Endothelial cell of umbilical vein (primary cell): Measurements from ENCODE around the gene CLRN3. TPM values are rescaled to one million over a fixed set of nuclear protein-coding genes. Genes with fewer than 3 reads are reported as not detected.

ENCODE experiments used
- BruUV-seq: library from RNA; stranded (reverse); fragments of 400-500 nt; replicated peaks from 2 replicates; lab custom pipeline; 2021; lab: Mats Ljungman, UMichigan
- CTCF ChIA-PET: fragments of 300-600, 350-600 bp; sonication (Branson Sonifier 250); formaldehyde crosslinking; loops from one replicate; lab custom pipeline; 2021; ENCODE audit warnings: antibody characterized with exemption, inconsistent platforms; lab: Charles Lee
- POLR2A ChIA-PET: fragments of 300-600, 350-600 bp; sonication (Branson Sonifier 250); formaldehyde crosslinking; loops from one replicate; lab custom pipeline; 2021; ENCODE audit warnings: antibody characterized with exemption, inconsistent platforms; lab: Charles Lee
- DNase-seq: peaks from one replicate; pipeline ENCODE4 v3.0.0-alpha.2; 2011; ENCODE audit warnings: low read depth, low spot score
- FAIRE-seq: peaks from 2 replicates; lab custom pipeline; 2011; peaks lifted over from hg19 to GRCh38; lab: Jason Lieb, UNC
- H2AFZ ChIP-seq: 2 replicates; pipeline ENCODE4 v1.6.0; 2012; ENCODE audit warnings: low read depth, low read length, control low read depth, inconsistent platforms
- H3K27ac ChIP-seq: 2 replicates; pipeline ENCODE4 v1.5.1; 2011; ENCODE audit warnings: low read depth, mild to moderate bottlenecking, control low read depth, low read length, moderate library complexity; ENCODE audit not compliant: insufficient read depth
- H3K27me3 ChIP-seq, 2 experiments: 2 replicates each; pipeline versions ENCODE4 v1.6.0 to v1.6.1; 2011; ENCODE audit warnings: low read length in 2 of 2, mixed read lengths in 1 of 2; ENCODE audit not compliant: control insufficient read depth in 2 of 2, insufficient read depth in 2 of 2
- H3K36me3 ChIP-seq, 2 experiments: 2 replicates in 1 of 2; 3 replicates in 1 of 2; pipeline ENCODE4 v1.5.1; 2011; ENCODE audit warnings: low read length in 2 of 2, mild to moderate bottlenecking in 1 of 2, moderate library complexity in 1 of 2; ENCODE audit not compliant: control insufficient read depth in 2 of 2, insufficient read depth in 2 of 2; ENCODE audit errors: extremely low read depth in 1 of 2
- H3K4me1 ChIP-seq: 3 replicates; pipeline ENCODE4 v1.5.1; 2011; ENCODE audit warnings: mild to moderate bottlenecking, low read length; ENCODE audit not compliant: control insufficient read depth, insufficient read depth; ENCODE audit errors: extremely low read depth
- H3K4me2 ChIP-seq: 2 replicates; pipeline ENCODE4 v1.6.1; 2011; ENCODE audit warnings: low read length, control low read depth, mixed read lengths; ENCODE audit not compliant: insufficient read depth
- H3K4me3 ChIP-seq, 3 experiments: fragments of 200-600 bp in 1 of 3; sonication (generic), shearing (Covaris generic) in 1 of 3; replicated peaks in 1 of 3; 2 replicates each; pipeline ENCODE4 v1.5.1; 2011 to 2016; ENCODE audit warnings: control low read depth in 3 of 3, low read length in 3 of 3, mild to moderate bottlenecking in 2 of 3, inconsistent platforms in 1 of 3, low read depth in 1 of 3, moderate library complexity in 1 of 3; ENCODE audit not compliant: insufficient read depth in 1 of 3
- H3K79me2 ChIP-seq: 2 replicates; pipeline ENCODE4 v1.6.0; 2012; ENCODE audit warnings: low read length, inconsistent platforms; ENCODE audit not compliant: control insufficient read depth, insufficient read depth
- H3K9ac ChIP-seq: replicated peaks from 2 replicates; pipeline ENCODE3; 2011; ENCODE audit warnings: low read length, control low read depth; ENCODE audit not compliant: insufficient read depth; ENCODE audit errors: extremely low read depth
- H3K9me1 ChIP-seq: replicated peaks from 3 replicates; pipeline ENCODE4 v1.6.0; 2011; ENCODE audit warnings: mild to moderate bottlenecking, low read length; ENCODE audit not compliant: control insufficient read depth, insufficient read depth; ENCODE audit errors: extremely low read depth
- H3K9me3 ChIP-seq: replicated peaks from 2 replicates; pipeline ENCODE4 v1.5.1; 2012; ENCODE audit warnings: low read length, inconsistent platforms; ENCODE audit not compliant: control insufficient read depth, insufficient read depth
- H4K20me1 ChIP-seq: replicated peaks from 2 replicates; pipeline ENCODE3; 2011; ENCODE audit warnings: mild to moderate bottlenecking, low read length; ENCODE audit not compliant: control insufficient read depth, insufficient read depth; ENCODE audit errors: extremely low read depth
- EZH2 ChIP-seq: IDR thresholded peaks from 2 replicates; pipeline ENCODE4 v1.6.1; 2012; ENCODE audit warnings: borderline replicate concordance, low read depth, mild to moderate bottlenecking, moderate library complexity, low read length, inconsistent platforms; ENCODE audit not compliant: severe bottlenecking
- FOS ChIP-seq: IDR thresholded peaks from 2 replicates; pipeline ENCODE4 v1.6.1; 2011; ENCODE audit warnings: mild to moderate bottlenecking, low read length, moderate library complexity, borderline replicate concordance; ENCODE audit not compliant: insufficient read depth
- GATA2 ChIP-seq: IDR thresholded peaks from 2 replicates; pipeline ENCODE4 v1.7.0; 2011; ENCODE audit warnings: low read depth, mild to moderate bottlenecking, moderate library complexity, mixed read lengths, low read length; ENCODE audit not compliant: insufficient read length, insufficient read depth
- JUN ChIP-seq: IDR thresholded peaks from 2 replicates; pipeline ENCODE4 v1.6.1; 2011; ENCODE audit warnings: borderline replicate concordance, low read depth; ENCODE audit not compliant: insufficient read length, insufficient read depth
- MAX ChIP-seq: IDR thresholded peaks from 2 replicates; pipeline ENCODE4 v1.6.1; 2011; ENCODE audit not compliant: insufficient read depth, insufficient read length
- MYC ChIP-seq: IDR thresholded peaks from one replicate; pipeline ENCODE4 v1.6.1; 2011; ENCODE audit warnings: mild to moderate bottlenecking, low read depth, low read length
- POLR2A ChIP-seq: IDR thresholded peaks from 2 replicates; pipeline ENCODE4 v1.6.1; 2012; ENCODE audit warnings: low read depth, mild to moderate bottlenecking, control low read depth, low read length
- POLR2AphosphoS5 ChIP-seq: IDR thresholded peaks from 2 replicates; pipeline ENCODE4 v1.6.1; 2012; ENCODE audit warnings: low read depth, mild to moderate bottlenecking, control low read depth, low read length, moderate library complexity; ENCODE audit not compliant: insufficient read depth
- dilution Hi-C: fragments of 300-500 bp; cut with MboI; formaldehyde crosslinking; loops from one replicate; pipeline ENCODE4 v1.15.0; 2019; ENCODE audit warnings: low sequenced_read_pairs; ENCODE audit not compliant: extremely low pct_ligation_motif_present
- intact Hi-C: fragments of 100-400 bp; cut with micrococcal nuclease; formaldehyde crosslinking; loops from one replicate; pipeline ENCODE4 v1.10.0; 2022
- polyA plus RNA-seq, 4 experiments: library from polyadenylated mRNA; depleted of rRNA in 3 of 4; stranded (reverse) in 3 of 4; unstranded in 1 of 4; fragments of >200 nt; gene quantifications; 2 replicates each; pipeline versions ENCODE4 v1.2.1 to v1.2.3, GENCODE V29; 2011 to 2012; ENCODE audit warnings: missing spikeins in 1 of 4
- total RNA-seq: library from RNA; stranded (reverse); gene quantifications from 2 replicates; pipeline ENCODE4 v1.2.3, GENCODE V29; 2021
- TF ChIP-seq, protein P1 (sequence below), 2 donors: IDR thresholded peaks; 1 replicate in 1 of 2; 2 replicates in 1 of 2; pipeline ENCODE4 v1.5.1; 2011; ENCODE audit warnings: low read length in 2 of 2, mild to moderate bottlenecking in 2 of 2, moderate library complexity in 2 of 2, control low read depth in 1 of 2, inconsistent platforms in 1 of 2, low read depth in 1 of 2; ENCODE audit not compliant: insufficient read depth in 1 of 2; ENCODE audit errors: extremely low read depth in 1 of 2

The CLRN3 gene
- total and polyA plus RNA-seq, 2 donors (not counting 3 experiments of a cell fraction or from before 2014, with no cell fraction given), result 0.07 TPM; not detected in 1

- no peak overlapping the region for H3K9ac ChIP-seq
- peaks cover 5% of the 10 kb centered on the region for H3K4me1 ChIP-seq
- TF ChIP-seq, protein P1, sequence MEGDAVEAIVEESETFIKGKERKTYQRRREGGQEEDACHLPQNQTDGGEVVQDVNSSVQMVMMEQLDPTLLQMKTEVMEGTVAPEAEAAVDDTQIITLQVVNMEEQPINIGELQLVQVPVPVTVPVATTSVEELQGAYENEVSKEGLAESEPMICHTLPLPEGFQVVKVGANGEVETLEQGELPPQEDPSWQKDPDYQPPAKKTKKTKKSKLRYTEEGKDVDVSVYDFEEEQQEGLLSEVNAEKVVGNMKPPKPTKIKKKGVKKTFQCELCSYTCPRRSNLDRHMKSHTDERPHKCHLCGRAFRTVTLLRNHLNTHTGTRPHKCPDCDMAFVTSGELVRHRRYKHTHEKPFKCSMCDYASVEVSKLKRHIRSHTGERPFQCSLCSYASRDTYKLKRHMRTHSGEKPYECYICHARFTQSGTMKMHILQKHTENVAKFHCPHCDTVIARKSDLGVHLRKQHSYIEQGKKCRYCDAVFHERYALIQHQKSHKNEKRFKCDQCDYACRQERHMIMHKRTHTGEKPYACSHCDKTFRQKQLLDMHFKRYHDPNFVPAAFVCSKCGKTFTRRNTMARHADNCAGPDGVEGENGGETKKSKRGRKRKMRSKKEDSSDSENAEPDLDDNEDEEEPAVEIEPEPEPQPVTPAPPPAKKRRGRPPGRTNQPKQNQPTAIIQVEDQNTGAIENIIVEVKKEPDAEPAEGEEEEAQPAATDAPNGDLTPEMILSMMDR (IDR thresholded peaks at IDR 0.05; ENCODE audit: extremely low read depth in 1 of 2, insufficient read depth in 1 of 2, low read depth in 1 of 2, low read length in 2 of 2), result no peak
- no peak for TF ChIP-seq MYC
- TF ChIP-seq POLR2AphosphoS5, result no peak
- no peak for TF ChIP-seq GATA2
- no peak for TF ChIP-seq JUN
- TF ChIP-seq FOS, result no peak
- no peak for TF ChIP-seq EZH2
- no peak for TF ChIP-seq POLR2A
- no peak for TF ChIP-seq MAX
- no peak overlapping the region for H2AFZ ChIP-seq
- H3K4me2 ChIP-seq, result no peak overlapping the region
- BruUV-seq, result no TSS peak
- no peak overlapping the region for H3K4me3 ChIP-seq
- CTCF ChIA-PET, result interaction anchor here (2.1 to 2.8 kb wide), 2 partner anchors 136 to 194 kb away, joined by 8 to 18 read pairs; no protein-coding TSS in a partner anchor
- dilution Hi-C loops, result no loop called here
- no peaks in the 10 kb centered on the region for H3K9me3 ChIP-seq
- no peaks in the 10 kb centered on the region for H3K9me1 ChIP-seq
- H3K27me3 ChIP-seq, result no peaks in the 10 kb centered on the region
- H3K79me2 ChIP-seq, result no peaks in the 10 kb centered on the region
- FAIRE-seq, result no peak
- POLR2A ChIA-PET, result no interaction called here
- intact Hi-C loops, result no loop called here
- no peaks in the 10 kb centered on the region for H4K20me1 ChIP-seq
- DNase-seq, result no peak
- no peaks in the 10 kb centered on the region for H3K36me3 ChIP-seq
- no peak overlapping the region for H3K27ac ChIP-seq
Measured at GRCh38 chr10:127875449-127875765, 17.3 kb downstream of the CLRN3 start.
